ENCODE data around the gene HAUS1.
"Not testable (repeated sequence)": the region's sequence is repeated elsewhere in the genome, so short reads cannot be mapped to it uniquely, and the experiment has no call there.

Gene HAUS1

DNA sequence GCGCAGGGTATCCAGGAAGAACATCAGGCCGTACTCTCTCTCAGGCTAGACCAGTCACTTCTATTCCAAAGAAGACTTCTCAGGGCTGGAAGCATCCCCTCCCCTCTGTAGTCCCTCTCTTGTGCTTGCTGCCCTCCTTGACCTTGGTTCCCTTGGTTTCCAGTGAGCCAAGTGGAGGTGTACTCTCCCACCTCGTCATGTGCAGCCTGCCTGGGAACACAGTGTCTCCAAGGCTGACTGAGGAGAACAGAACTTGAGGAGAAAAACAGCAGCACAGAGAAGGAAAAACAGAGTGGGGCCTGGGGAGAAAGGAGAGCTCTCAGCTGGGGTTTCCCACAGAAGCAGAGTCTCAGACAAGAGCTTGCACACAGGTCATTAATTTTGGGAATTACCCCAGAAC is 52.7 kb downstream of the HAUS1 start:
- no peak for DNase-seq (ENCODE audit: low read depth)

- no peak for DNase-seq (ENCODE audit: low read depth)
Observed at GRCh38 chr18:46158499-46158898, 54.3 kb downstream of the HAUS1 start.

DNA sequence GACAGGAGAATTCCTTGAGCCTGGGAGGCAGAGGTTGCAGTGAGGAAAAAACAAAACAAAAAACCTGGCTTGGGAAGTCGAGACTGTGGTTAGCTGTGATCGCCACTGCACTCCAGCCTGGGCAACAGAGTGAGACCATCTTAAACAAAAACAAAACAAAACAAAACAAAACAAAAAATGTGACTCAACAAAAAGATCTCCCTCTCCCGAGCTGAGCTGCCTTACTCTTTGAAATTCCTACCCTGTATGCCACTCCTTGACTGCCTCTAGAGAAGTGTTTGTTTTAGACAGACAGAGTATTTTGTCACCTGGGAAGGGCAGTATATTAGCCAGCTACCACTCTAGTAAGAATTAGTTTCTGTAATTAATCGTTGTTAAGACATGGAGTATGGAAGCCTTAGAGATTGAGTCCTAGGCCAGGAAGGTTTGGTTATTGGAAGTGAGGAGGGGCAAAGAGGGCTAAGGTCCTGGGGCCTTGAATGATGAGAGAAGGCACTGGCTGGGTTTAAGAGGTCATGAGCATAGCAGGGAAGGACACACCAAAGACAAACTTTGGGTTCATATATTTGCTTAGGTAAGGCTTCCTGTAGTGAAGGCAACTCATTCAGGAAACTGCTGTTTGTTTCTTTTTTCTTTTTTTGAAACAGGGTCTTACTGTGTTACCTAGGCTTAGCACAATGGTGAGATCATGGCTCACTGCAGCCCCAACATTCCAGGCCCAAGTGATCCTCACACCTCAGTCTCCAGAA is 56.0 kb downstream of the HAUS1 start:
- DNase-seq (ENCODE audit: low read depth): no peak

GRCh38 chr18:46160840-46161239 is 56.7 kb downstream of the HAUS1 start:
- DNase-seq (ENCODE audit: low read depth): not testable (repeated sequence)

DNA sequence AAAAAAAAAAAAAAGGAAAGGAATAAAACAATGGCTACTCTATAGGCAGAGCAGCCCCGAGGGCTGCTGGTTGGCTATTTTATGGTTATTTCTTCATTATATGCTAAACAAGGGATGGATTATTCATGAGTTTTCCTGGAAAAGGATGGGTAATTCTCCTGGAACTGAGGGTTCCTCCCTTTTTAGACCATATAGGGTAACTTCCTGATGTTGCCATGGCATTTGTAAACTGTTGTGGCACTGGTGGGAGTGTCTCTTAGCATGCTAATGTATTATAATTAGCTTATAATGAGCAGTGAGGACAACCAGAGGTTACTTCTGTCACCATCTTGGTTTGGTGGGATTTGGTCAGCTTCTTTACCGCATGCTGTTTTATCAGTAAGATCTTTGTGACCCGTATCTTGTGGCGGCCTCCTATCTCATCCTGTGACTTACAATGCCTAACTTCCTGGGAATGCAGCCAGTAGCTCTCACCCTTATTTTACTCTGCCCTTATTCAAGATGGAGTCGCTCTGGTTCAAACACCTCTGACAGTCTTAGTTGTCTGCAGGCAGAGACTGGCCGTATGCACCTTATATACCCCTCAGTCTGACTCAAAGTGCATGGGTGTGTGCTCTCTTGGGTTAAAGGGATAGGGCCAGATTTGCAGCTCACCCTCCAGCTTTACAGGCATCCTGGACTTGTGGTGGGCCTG is 57.7 kb downstream of the HAUS1 start:
- DNase-seq (ENCODE audit: low read depth): no peak

GRCh38 chr18:46163091-46163490 is 58.9 kb downstream of the HAUS1 start:
- no peak for DNase-seq (ENCODE audit: low read depth)

DNA sequence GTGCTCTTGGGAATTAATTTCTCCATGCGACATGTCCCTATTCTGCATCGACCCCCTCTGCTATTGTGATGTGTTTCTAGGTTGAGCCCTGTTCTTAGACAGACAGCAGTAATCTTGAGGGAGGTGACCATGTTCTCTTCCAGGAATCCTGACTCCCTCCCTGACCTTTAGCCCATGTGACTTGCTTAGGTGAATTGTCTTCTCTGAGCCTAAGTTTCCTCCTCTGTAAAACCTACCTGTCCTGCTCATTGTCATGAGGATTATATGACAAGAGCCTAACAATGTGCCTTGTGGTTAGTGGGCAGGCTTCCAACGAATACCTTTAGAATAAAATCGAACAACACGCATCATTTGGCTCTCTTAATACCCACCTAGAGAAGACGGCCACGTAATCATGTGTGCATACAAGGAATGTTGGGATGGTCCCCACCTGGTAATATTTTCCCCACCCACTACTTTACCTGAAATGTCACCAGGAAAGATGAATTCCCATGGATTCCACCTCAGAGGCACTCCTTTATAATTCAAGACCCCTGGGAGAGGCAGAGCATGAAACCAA is 59.8 kb downstream of the HAUS1 start:
- DNase-seq (ENCODE audit: low read depth): no peak

DNA sequence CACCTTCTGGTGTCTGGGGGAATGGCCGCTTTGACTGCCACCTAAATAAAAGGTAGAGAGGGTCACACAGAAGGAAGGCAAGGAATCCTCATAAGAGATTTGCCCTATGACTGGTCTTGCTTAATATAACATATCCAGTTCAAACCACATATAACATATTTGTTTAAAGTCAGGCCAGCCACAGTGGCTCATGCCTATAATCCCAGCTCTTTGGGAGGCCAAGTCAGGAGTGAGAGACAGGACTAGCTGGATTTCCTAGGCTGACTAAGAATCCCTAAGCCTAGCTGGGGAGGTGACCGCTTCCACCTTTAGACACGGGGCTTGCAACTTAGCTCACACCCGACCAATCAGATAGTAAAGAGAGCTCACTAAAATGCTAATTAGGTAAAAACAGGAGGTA is 60.3 kb downstream of the HAUS1 start:
- not testable (repeated sequence) for DNase-seq (ENCODE audit: low read depth)

GRCh38 chr18:46164920-46165319 is 60.7 kb downstream of the HAUS1 start:
- DNase-seq (ENCODE audit: low read depth): no peak

- DNase-seq (ENCODE audit: low read depth): no peak
Observed at GRCh38 chr18:46166261-46166970, 62.2 kb downstream of the HAUS1 start.

DNA sequence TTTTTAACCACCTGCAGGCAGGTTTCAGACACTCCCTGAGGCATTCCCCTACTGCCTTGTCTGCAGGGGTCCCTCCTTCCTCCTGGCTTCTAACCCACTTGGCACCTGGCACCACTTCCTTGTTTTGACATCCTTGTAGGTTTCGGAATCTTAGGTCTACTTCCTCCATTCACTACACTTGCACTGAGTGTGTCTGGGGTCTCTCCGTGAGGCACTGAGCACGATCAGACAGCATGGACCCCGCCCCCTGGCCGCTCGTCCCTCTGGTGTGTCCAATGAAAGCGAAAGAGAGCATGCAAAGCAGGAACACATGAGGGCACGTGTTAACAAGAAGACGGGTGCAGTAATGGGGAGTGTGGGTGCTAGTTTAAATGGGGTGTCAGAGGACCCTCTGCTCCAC is 63.8 kb downstream of the HAUS1 start:
- no peak for DNase-seq (ENCODE audit: low read depth)

DNA sequence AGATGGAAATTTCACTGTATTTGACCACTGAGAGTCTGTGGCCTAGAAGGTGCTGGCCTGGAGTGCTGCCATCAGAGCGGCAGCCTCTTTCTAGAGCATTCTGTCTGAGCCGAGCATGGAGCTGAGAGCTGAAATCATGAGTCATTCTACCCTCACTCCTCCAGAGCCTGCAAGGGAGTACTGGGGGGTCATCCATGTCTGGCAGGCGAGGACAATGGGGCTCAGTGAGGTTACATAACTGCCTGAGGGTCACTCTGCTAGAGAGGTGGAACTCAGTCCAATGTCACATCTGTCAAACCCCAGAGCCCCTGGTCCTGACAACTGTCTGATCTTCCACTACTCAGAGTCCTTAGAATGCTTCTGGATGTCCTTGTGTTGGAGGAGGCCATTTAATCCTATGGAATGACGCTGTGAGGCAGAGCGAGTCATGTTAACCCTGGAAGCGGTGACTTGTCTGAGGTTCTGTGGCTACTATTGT is 65.3 kb downstream of the HAUS1 start:
- DNase-seq (ENCODE audit: low read depth): no peak

DNA sequence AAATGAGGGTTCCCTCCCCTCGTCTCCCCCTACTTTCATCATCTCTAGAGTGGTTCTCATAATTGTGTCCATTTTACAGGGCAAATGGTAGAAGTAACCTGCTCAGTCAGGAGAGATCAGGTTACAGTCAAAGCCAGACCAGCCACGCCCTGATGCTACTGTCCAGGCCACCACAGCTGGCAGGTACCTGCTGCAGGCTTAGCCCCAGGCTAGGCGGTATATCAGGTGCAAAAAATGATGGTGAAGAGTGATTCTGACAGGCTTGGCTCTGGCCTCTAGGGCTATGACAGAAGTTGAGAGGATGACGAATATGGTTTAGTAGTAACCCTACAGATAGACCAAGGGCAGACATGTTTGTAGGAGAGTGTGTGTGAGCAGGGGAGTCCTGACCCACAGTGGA is 67.1 kb downstream of the HAUS1 start:
- DNase-seq (ENCODE audit: low read depth): no peak

DNA sequence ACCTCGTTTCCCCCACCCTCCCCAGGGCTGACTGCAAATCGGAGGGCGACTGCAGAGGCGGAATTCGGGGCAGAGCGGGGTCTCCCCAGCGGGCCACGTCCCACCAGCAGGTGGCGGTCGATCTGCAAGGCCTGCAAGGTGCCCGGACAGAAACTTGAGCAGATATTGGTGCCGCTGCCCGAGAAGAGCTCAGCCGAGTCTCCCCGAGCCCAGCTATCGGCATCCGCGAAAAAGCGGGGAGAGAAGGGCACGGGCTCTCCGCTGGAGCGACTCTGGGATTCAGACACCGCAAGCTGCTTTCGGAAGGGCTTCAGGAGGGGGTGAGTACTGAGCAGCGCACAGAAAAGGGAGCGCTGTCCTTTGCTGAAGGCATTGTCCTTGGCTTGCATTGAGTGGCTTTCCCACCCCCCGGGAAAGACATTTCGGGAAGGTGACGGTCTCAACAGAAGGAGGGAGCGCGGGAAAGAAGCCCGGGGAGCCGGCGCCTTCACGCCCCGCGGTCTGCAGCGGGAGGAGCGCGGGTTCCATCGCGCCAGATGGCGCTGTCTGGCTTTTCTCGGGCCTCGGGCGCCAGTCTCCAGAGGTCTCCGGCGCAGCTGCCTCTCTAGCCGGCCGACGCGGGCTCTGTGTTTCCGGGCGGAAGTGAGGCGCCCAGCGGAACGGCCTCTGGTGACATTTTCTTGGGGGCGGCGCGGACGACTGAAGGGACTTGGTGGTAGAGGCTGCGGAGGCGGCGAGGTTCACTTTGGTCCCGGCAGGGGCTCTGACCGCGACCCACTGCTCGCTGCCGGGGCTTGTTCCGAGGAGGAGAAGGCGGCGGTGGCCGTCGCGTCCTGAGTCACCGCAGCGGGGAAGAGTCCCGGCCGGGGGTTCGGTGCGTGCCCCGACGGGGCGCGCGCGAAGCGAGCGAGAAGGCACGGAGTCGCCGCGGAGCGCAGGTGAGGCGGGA is 69.5 kb downstream of the HAUS1 start:
- DNase-seq (ENCODE audit: low read depth): peak; percentile 93

- peak; percentile 32 for DNase-seq (ENCODE audit: low read depth)
Observed at GRCh38 chr18:46174342-46175041, 70.3 kb downstream of the HAUS1 start.

DNA sequence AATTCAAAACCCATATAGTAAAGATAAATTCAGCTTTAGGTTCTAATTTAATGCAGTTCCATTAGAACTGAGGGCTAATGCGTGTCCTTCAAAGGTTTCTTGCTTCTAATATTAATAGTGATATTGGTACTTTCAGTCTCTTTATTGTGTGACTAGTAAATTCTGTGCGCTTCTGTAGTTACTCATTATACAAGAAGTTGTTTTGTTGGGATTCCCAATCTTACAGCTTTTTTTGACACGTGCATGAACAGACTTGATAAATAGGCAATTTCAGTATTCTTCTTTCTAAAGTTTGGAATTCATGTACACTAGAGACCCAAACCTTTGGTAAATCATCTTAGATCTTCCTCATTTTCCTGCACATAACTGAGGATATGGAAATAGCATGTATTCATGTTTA is 71.8 kb downstream of the HAUS1 start:
- no peak for DNase-seq (ENCODE audit: low read depth)
